Astrocyte (in vitro differentiated cells and primary cell): Measurements from ENCODE around the gene SLC35A2.

Source experiments
- CTCF ChIP-seq: IDR thresholded peaks from 2 replicates; pipeline ENCODE4 v1.5.1; 2011; ENCODE audit warnings: low read depth, mild to moderate bottlenecking, inconsistent platforms, low read length, moderate library complexity; ENCODE audit not compliant: insufficient read depth
- EZH2 ChIP-seq: IDR thresholded peaks from 2 replicates; pipeline ENCODE4 v1.6.1; 2012; ENCODE audit warnings: mild to moderate bottlenecking, low read length, inconsistent platforms; ENCODE audit not compliant: insufficient read depth

- TF ChIP-seq CTCF (no peak), EZH2 (no peak)
Observed at GRCh38 chrX:48939524-48940228, 28.2 kb upstream of the SLC35A2 start.
